ENCODE results near the gene WNT7B.
A peak's percentile ranks its signal among the peaks of the same experiment; 100 is the strongest.

Gene WNT7B

GRCh38 chr22:45889539-45890350 lies 87.2 kb downstream of the WNT7B start:
- no peak for TF ChIP-seq CTCF (IDR thresholded peaks at IDR 0.05; ENCODE audit: insufficient read depth, low read depth, low read length, missing control alignments)
- no peak for DNase-seq (ENCODE audit: low read depth)
- no peak overlapping the region for H3K4me3 ChIP-seq (ENCODE audit: low read length)

GRCh38 chr22:45889093-45889538 lies 87.8 kb downstream of the WNT7B start:
- DNase-seq (ENCODE audit: low read depth): no peak
- TF ChIP-seq CTCF (IDR thresholded peaks at IDR 0.05; ENCODE audit: insufficient read depth, low read depth, low read length, missing control alignments): no peak
- H3K4me3 ChIP-seq (ENCODE audit: low read length): no peak overlapping the region

- TF ChIP-seq CTCF (IDR thresholded peaks at IDR 0.05; ENCODE audit: insufficient read depth, low read depth, low read length, missing control alignments): no peak
- DNase-seq (ENCODE audit: low read depth): no peak
Measured at GRCh38 chr22:45888221-45889092, 88.5 kb downstream of the WNT7B start.

GRCh38 chr22:45887202-45888131 lies 89.5 kb downstream of the WNT7B start:
- DNase-seq (ENCODE audit: low read depth): peak; percentile 78
- no peak overlapping the region for H3K4me3 ChIP-seq (ENCODE audit: low read length)
- TF ChIP-seq CTCF (IDR thresholded peaks at IDR 0.05; ENCODE audit: insufficient read depth, low read depth, low read length, missing control alignments): no peak

More at GRCh38 chr22:45888221-45889092, 88.5 kb downstream of the WNT7B start:
- no peak overlapping the region for H3K4me3 ChIP-seq (ENCODE audit: low read length)

- no peak for TF ChIP-seq CTCF (IDR thresholded peaks at IDR 0.05; ENCODE audit: insufficient read depth, low read depth, low read length, missing control alignments)
- DNase-seq (ENCODE audit: low read depth): no peak
- H3K4me3 ChIP-seq (ENCODE audit: low read length): no peak overlapping the region
Measured at GRCh38 chr22:45886540-45886939, 90.4 kb downstream of the WNT7B start.

GRCh38 chr22:45885941-45886395 lies 91.0 kb downstream of the WNT7B start:
- no peak for TF ChIP-seq CTCF (IDR thresholded peaks at IDR 0.05; ENCODE audit: insufficient read depth, low read depth, low read length, missing control alignments)
- no peak for DNase-seq (ENCODE audit: low read depth)
- no peak overlapping the region for H3K4me3 ChIP-seq (ENCODE audit: low read length)

Measured in epithelial cell of esophagus (primary cell).